Measurements from ENCODE around the gene RFC4. TPM values are rescaled to one million over a fixed set of nuclear protein-coding genes. Genes with fewer than 3 reads are reported as not detected.
A peak's percentile ranks its signal among the peaks of the same experiment; 100 is the strongest.

The RFC4 gene
- total and polyA plus RNA-seq, 2 experiments from 2014 or later = 73.3 to 107 TPM

DNA sequence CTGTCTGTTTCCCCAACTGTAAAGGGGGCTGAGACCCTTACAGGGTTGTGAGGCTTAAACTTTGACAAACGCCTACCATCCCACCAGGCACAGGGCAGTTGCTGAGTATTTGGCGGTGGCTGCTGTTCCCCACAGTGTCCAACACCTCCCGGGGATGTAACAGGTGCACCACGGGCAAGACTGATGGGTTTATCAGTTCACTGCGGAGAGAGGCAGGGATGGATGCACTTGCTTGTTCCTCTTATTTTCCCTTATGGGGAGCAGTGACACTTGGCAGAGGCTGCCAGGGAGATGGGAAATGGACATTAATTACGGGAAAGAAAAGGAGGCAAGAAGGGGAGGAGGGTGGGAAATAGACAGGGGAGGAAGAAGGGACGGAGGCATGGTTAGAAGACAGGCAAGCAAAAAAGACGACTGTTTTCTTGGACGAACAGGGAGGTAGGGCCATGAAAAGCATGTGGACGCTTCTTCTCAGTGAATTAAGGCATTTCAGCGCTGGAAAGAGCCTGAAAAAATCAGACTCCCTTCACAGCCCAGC lies 19.7 kb upstream of the RFC4 start:
- peaks cover 5% of the 10 kb centered on the region for H4K20me1 ChIP-seq (replicated peaks; ENCODE audit: insufficient read depth)
- H3K4me1 Mint-ChIP-seq = peaks cover 28% of the 10 kb centered on the region
- H3K4me3 Mint-ChIP-seq = peak overlapping the region; percentile 77
- H3K27ac Mint-ChIP-seq = no peak overlapping the region
- no peaks in the 10 kb centered on the region for H3K9me2 ChIP-seq (ENCODE audit: insufficient read depth)
- no peaks in the 10 kb centered on the region for H3K79me2 ChIP-seq (replicated peaks; ENCODE audit: insufficient read depth)
- peaks cover 32% of the 10 kb centered on the region for H3K27me3 Mint-ChIP-seq (ENCODE audit: insufficient read depth, low read depth, poor library complexity)
- no peaks in the 10 kb centered on the region for H3K36me3 ChIP-seq (ENCODE audit: insufficient read depth)
- peaks cover 21% of the 10 kb centered on the region for H3K4me1 ChIP-seq (ENCODE audit: insufficient read depth)
- H3K27me3 ChIP-seq (ENCODE audit: insufficient read depth) = peaks cover 61% of the 10 kb centered on the region
- peak overlapping the region; percentile 92 for H3K4me2 ChIP-seq
- TF ChIP-seq JUNB (IDR thresholded peaks at IDR 0.05; ENCODE audit: unreplicated experiment) (no peak), NANOG (IDR thresholded peaks at IDR 0.05; ENCODE audit: borderline replicate concordance) (no peak), EZH2 (IDR thresholded peaks at IDR 0.05; ENCODE audit: low read depth, unreplicated experiment) (no peak), ZNF114 (CRISPR knock-in tag; IDR thresholded peaks at IDR 0.05) (no peak)
- TF ChIP-seq, protein P1, sequence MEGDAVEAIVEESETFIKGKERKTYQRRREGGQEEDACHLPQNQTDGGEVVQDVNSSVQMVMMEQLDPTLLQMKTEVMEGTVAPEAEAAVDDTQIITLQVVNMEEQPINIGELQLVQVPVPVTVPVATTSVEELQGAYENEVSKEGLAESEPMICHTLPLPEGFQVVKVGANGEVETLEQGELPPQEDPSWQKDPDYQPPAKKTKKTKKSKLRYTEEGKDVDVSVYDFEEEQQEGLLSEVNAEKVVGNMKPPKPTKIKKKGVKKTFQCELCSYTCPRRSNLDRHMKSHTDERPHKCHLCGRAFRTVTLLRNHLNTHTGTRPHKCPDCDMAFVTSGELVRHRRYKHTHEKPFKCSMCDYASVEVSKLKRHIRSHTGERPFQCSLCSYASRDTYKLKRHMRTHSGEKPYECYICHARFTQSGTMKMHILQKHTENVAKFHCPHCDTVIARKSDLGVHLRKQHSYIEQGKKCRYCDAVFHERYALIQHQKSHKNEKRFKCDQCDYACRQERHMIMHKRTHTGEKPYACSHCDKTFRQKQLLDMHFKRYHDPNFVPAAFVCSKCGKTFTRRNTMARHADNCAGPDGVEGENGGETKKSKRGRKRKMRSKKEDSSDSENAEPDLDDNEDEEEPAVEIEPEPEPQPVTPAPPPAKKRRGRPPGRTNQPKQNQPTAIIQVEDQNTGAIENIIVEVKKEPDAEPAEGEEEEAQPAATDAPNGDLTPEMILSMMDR (conservative IDR thresholded peaks at IDR 0.05; ENCODE audit: low read depth in 2 of 2) = no peak
- no peak overlapping the region for H3K27ac ChIP-seq (ENCODE audit: low read depth)
- H3F3A ChIP-seq (replicated peaks; ENCODE audit: low read depth) = peaks cover 5% of the 10 kb centered on the region; the same call in 1 of the 2 replicates
- peak overlapping the region; percentile 64 for H3K4me3 ChIP-seq
- no peaks in the 10 kb centered on the region for H3K36me3 Mint-ChIP-seq (ENCODE audit: low read depth)
- H3K9me3 Mint-ChIP-seq = no peaks in the 10 kb centered on the region
- ATAC-seq (peak; percentile 6), DNase-seq (ENCODE audit: low spot score) (no peak)
- no peak overlapping the region for H2AFZ ChIP-seq

DNA sequence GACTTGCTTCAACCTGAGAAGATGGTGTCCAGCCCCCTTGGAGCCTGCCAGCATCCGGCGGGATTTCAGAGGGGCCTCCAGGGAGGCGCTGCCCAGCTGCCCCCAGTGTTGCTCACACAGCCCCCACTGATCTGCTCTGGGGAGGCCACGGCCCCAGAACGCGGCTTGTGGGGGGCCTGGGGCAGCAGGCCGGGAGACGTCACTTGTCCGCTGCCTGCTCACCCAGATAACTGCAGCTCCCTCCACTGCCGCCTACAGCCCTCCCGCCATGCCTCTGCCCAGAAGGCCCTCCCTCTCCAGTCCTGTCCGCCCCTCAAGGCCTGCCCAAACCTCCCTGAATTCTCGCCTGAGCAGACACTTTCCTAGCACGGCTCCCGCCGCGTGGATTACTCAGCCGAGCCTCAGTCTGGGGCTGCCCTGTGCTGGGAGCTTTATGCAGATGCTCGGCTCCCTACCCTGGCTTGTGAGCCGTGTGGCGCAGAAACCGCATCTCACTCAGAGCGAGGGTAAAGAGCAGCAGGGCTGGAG lies 19.1 kb upstream of the RFC4 start:
- no peaks in the 10 kb centered on the region for H3K9me3 Mint-ChIP-seq
- Histone ChIP-seq H3K79me2 (replicated peaks; ENCODE audit: insufficient read depth) (no peaks in the 10 kb centered on the region), H4K20me1 (replicated peaks; ENCODE audit: insufficient read depth) (peaks cover 5% of the 10 kb centered on the region), H3F3A (replicated peaks; ENCODE audit: low read depth) (peaks cover 5% of the 10 kb centered on the region; the same call in 1 of the 2 replicates), H2AFZ (peak overlapping the region; percentile 78; the same call in 1 of the 2 replicates), H3K4me1 (ENCODE audit: insufficient read depth) (peaks cover 21% of the 10 kb centered on the region), H3K9me2 (ENCODE audit: insufficient read depth) (no peaks in the 10 kb centered on the region), H3K4me3 (peak overlapping the region; percentile 64), H3K4me2 (peak overlapping the region; percentile 92), H3K27me3 (ENCODE audit: insufficient read depth) (peaks cover 58% of the 10 kb centered on the region), H3K36me3 (ENCODE audit: insufficient read depth) (no peaks in the 10 kb centered on the region), H3K27ac (ENCODE audit: low read depth) (no peak overlapping the region)
- no peaks in the 10 kb centered on the region for H3K36me3 Mint-ChIP-seq (ENCODE audit: low read depth)
- no peak overlapping the region for H3K27ac Mint-ChIP-seq
- H3K4me1 Mint-ChIP-seq = peaks cover 28% of the 10 kb centered on the region
- DNase-seq (ENCODE audit: low spot score) (peak; percentile 74), ATAC-seq (peak; percentile 68)
- peaks cover 32% of the 10 kb centered on the region for H3K27me3 Mint-ChIP-seq (ENCODE audit: insufficient read depth, low read depth, poor library complexity)
- peak overlapping the region; percentile 77 for H3K4me3 Mint-ChIP-seq
- TF ChIP-seq, protein P2, sequence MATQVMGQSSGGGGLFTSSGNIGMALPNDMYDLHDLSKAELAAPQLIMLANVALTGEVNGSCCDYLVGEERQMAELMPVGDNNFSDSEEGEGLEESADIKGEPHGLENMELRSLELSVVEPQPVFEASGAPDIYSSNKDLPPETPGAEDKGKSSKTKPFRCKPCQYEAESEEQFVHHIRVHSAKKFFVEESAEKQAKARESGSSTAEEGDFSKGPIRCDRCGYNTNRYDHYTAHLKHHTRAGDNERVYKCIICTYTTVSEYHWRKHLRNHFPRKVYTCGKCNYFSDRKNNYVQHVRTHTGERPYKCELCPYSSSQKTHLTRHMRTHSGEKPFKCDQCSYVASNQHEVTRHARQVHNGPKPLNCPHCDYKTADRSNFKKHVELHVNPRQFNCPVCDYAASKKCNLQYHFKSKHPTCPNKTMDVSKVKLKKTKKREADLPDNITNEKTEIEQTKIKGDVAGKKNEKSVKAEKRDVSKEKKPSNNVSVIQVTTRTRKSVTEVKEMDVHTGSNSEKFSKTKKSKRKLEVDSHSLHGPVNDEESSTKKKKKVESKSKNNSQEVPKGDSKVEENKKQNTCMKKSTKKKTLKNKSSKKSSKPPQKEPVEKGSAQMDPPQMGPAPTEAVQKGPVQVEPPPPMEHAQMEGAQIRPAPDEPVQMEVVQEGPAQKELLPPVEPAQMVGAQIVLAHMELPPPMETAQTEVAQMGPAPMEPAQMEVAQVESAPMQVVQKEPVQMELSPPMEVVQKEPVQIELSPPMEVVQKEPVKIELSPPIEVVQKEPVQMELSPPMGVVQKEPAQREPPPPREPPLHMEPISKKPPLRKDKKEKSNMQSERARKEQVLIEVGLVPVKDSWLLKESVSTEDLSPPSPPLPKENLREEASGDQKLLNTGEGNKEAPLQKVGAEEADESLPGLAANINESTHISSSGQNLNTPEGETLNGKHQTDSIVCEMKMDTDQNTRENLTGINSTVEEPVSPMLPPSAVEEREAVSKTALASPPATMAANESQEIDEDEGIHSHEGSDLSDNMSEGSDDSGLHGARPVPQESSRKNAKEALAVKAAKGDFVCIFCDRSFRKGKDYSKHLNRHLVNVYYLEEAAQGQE (IDR thresholded peaks at IDR 0.05; ENCODE audit: unreplicated experiment) = no peak
- no peak for TF ChIP-seq EZH2phosphoT487 (IDR thresholded peaks at IDR 0.05; ENCODE audit: unreplicated experiment)
- TF ChIP-seq ZNF114 (CRISPR knock-in tag; IDR thresholded peaks at IDR 0.05) = no peak
- TF ChIP-seq CREB1 (CRISPR knock-in tag; IDR thresholded peaks at IDR 0.05; ENCODE audit: low read depth) = 0 out of 2 replicates have a peak, but pooled peaks have one; percentile 43
- TF ChIP-seq, protein P3, sequence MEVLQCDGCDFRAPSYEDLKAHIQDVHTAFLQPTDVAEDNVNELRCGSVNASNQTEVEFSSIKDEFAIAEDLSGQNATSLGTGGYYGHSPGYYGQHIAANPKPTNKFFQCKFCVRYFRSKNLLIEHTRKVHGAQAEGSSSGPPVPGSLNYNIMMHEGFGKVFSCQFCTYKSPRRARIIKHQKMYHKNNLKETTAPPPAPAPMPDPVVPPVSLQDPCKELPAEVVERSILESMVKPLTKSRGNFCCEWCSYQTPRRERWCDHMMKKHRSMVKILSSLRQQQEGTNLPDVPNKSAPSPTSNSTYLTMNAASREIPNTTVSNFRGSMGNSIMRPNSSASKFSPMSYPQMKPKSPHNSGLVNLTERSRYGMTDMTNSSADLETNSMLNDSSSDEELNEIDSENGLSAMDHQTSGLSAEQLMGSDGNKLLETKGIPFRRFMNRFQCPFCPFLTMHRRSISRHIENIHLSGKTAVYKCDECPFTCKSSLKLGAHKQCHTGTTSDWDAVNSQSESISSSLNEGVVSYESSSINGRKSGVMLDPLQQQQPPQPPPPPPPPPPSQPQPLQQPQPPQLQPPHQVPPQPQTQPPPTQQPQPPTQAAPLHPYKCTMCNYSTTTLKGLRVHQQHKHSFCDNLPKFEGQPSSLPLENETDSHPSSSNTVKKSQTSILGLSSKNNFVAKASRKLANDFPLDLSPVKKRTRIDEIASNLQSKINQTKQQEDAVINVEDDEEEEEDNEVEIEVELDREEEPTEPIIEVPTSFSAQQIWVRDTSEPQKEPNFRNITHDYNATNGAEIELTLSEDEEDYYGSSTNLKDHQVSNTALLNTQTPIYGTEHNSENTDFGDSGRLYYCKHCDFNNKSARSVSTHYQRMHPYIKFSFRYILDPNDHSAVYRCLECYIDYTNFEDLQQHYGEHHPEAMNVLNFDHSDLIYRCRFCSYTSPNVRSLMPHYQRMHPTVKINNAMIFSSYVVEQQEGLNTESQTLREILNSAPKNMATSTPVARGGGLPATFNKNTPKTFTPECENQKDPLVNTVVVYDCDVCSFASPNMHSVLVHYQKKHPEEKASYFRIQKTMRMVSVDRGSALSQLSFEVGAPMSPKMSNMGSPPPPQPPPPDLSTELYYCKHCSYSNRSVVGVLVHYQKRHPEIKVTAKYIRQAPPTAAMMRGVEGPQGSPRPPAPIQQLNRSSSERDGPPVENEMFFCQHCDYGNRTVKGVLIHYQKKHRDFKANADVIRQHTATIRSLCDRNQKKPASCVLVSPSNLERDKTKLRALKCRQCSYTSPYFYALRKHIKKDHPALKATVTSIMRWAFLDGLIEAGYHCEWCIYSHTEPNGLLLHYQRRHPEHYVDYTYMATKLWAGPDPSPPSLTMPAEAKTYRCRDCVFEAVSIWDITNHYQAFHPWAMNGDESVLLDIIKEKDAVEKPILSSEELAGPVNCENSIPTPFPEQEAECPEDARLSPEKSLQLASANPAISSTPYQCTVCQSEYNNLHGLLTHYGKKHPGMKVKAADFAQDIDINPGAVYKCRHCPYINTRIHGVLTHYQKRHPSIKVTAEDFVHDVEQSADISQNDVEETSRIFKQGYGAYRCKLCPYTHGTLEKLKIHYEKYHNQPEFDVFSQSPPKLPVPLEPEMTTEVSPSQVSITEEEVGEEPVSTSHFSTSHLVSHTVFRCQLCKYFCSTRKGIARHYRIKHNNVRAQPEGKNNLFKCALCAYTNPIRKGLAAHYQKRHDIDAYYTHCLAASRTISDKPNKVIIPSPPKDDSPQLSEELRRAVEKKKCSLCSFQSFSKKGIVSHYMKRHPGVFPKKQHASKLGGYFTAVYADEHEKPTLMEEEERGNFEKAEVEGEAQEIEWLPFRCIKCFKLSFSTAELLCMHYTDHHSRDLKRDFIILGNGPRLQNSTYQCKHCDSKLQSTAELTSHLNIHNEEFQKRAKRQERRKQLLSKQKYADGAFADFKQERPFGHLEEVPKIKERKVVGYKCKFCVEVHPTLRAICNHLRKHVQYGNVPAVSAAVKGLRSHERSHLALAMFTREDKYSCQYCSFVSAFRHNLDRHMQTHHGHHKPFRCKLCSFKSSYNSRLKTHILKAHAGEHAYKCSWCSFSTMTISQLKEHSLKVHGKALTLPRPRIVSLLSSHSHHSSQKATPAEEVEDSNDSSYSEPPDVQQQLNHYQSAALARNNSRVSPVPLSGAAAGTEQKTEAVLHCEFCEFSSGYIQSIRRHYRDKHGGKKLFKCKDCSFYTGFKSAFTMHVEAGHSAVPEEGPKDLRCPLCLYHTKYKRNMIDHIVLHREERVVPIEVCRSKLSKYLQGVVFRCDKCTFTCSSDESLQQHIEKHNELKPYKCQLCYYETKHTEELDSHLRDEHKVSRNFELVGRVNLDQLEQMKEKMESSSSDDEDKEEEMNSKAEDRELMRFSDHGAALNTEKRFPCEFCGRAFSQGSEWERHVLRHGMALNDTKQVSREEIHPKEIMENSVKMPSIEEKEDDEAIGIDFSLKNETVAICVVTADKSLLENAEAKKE (CRISPR knock-in tag; IDR thresholded peaks at IDR 0.05) = no peak
- peak; percentile 50; the same call in 1 of the 2 replicates for TF ChIP-seq POLR2AphosphoS5 (IDR thresholded peaks at IDR 0.05; ENCODE audit: low read depth)
